ENCODE results near the gene TMEM82.

GRCh38 chr1:15719381-15720120 lies 22.7 kb upstream of the TMEM82 start:
- TF ChIP-seq GABPA (IDR thresholded peaks at IDR 0.05; ENCODE audit: low read depth), result no peak
- TF ChIP-seq PBX3 (IDR thresholded peaks at IDR 0.05), result no peak
- TF ChIP-seq CTCF (IDR thresholded peaks at IDR 0.05), result no peak
- no peak for TF ChIP-seq REST (IDR thresholded peaks at IDR 0.05; ENCODE audit: low read depth, low read length)
- TF ChIP-seq RFX5 (IDR thresholded peaks at IDR 0.05; ENCODE audit: low read length), result no peak
- TF ChIP-seq TCF12 (IDR thresholded peaks at IDR 0.05), result no peak
- TF ChIP-seq EP300 (IDR thresholded peaks at IDR 0.05; ENCODE audit: borderline replicate concordance in 1 of 2, low read depth in 1 of 2, low read length in 1 of 2), result no peak
- no peak for TF ChIP-seq USF2 (IDR thresholded peaks at IDR 0.05; ENCODE audit: borderline replicate concordance, low read depth, low read length)

All from SK-N-SH (cell line).